ENCODE data around the gene TENM3.

The TENM3 gene

DNA sequence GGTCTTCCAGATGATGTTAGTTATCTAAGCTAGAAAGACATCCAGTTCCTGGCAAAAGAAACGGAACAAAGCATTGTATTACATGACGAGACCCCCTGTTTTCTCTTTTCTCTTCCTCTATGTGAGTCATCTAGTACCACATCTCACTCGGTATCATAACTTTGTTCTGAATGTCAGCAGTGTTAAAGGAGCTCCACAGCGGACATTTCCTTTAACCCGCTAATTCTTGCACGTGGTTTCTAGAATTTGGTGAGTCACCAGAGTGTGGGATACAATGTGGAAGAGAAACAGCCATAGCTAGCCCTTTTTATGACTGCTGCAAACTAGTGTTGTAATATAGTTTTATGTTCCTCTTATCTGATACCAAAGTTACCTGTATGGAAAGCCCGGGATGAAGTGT, 243.7 kb downstream of the TENM3 start:
- peak; percentile 4 for DNase-seq (ENCODE audit: low read depth)
- TF ChIP-seq, protein P1, sequence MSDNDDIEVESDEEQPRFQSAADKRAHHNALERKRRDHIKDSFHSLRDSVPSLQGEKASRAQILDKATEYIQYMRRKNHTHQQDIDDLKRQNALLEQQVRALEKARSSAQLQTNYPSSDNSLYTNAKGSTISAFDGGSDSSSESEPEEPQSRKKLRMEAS (IDR thresholded peaks at IDR 0.05; ENCODE audit: low read depth, low read length): no peak
- no peak for TF ChIP-seq CTCF (IDR thresholded peaks at IDR 0.05; ENCODE audit: low read depth, low read length)
- TF ChIP-seq POLR2A (IDR thresholded peaks at IDR 0.05; ENCODE audit: extremely low read depth, insufficient read length): no peak

DNA sequence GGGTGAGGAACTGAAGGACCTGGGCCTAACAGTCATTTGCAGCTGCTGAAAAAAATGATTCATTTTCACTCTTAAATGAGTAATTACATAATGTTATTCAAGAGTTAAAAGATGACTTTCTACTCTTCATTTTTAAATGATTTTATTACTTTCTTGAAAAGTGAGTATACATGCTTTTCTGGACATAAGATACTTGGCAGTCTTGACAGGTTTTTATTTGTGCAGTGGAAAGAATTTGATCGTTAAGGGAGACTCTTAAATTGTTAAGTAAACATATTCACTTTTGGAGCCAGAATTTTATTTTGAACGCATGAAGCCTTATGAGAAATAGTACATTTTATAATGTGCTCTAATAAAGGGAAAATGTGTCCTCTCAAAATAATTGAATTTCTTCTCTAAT, 245.7 kb downstream of the TENM3 start:
- H3K4me3 ChIP-seq (ENCODE audit: low read depth, low read length): no peak overlapping the region
- no peak for TF ChIP-seq POLR2A (IDR thresholded peaks at IDR 0.05; ENCODE audit: extremely low read depth, insufficient read length)
- TF ChIP-seq, protein P1 (IDR thresholded peaks at IDR 0.05; ENCODE audit: low read depth, low read length): no peak
- no peak for TF ChIP-seq MYC (IDR thresholded peaks at IDR 0.05; ENCODE audit: low read depth, low read length)
- no peak for TF ChIP-seq CTCF (IDR thresholded peaks at IDR 0.05; ENCODE audit: low read depth, low read length)
- no peak for DNase-seq (ENCODE audit: low read depth)

More for the DNA sequence above, 243.7 kb downstream of the TENM3 start:
- H3K4me3 ChIP-seq (ENCODE audit: low read depth, low read length): no peak overlapping the region

- TF ChIP-seq POLR2A (IDR thresholded peaks at IDR 0.05; ENCODE audit: extremely low read depth, insufficient read length) (no peak), CTCF (IDR thresholded peaks at IDR 0.05; ENCODE audit: low read depth, low read length) (no peak), MYC (IDR thresholded peaks at IDR 0.05; ENCODE audit: low read depth, low read length) (no peak)
- TF ChIP-seq, protein P1 (IDR thresholded peaks at IDR 0.05; ENCODE audit: low read depth, low read length): no peak
- H3K4me3 ChIP-seq (ENCODE audit: low read depth, low read length): no peak overlapping the region
- DNase-seq (ENCODE audit: low read depth): no peak
Measured at GRCh38 chr4:182489607-182490006, 246.4 kb downstream of the TENM3 start.

- DNase-seq (ENCODE audit: low read depth): no peak
- no peak for TF ChIP-seq POLR2A (IDR thresholded peaks at IDR 0.05; ENCODE audit: extremely low read depth, insufficient read length)
- TF ChIP-seq, protein P1 (IDR thresholded peaks at IDR 0.05; ENCODE audit: low read depth, low read length): no peak
- no peak for TF ChIP-seq CTCF (IDR thresholded peaks at IDR 0.05; ENCODE audit: low read depth, low read length)
- no peak for TF ChIP-seq MYC (IDR thresholded peaks at IDR 0.05; ENCODE audit: low read depth, low read length)
- no peak overlapping the region for H3K4me3 ChIP-seq (ENCODE audit: low read depth, low read length)
Measured at GRCh38 chr4:182491719-182492118, 248.5 kb downstream of the TENM3 start.

DNA sequence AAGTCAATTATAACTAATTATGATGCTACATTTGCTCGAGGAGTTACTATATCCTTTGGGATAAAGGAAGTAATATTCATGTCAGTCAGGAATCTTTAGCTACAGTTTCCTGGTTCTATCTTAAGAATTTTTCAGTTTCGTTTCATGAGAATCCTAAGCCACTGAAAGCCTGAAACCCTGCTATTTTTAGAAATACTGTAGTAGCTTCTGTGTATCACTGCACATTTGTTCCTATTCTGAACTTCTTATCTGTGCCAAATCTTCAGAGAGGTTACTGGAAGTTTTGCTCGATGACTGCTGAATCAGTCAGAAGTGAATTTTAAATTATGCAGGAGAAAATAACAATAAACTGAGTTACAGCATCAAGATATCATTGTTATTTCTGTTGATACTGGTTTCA, 249.2 kb downstream of the TENM3 start:
- no peak for DNase-seq (ENCODE audit: low read depth)
- H3K4me3 ChIP-seq (ENCODE audit: low read depth, low read length): no peak overlapping the region
- TF ChIP-seq POLR2A (IDR thresholded peaks at IDR 0.05; ENCODE audit: extremely low read depth, insufficient read length) (no peak), MYC (IDR thresholded peaks at IDR 0.05; ENCODE audit: low read depth, low read length) (no peak), CTCF (IDR thresholded peaks at IDR 0.05; ENCODE audit: low read depth, low read length) (no peak)
- TF ChIP-seq, protein P1 (IDR thresholded peaks at IDR 0.05; ENCODE audit: low read depth, low read length): no peak

GRCh38 chr4:182493377-182493776, 250.2 kb downstream of the TENM3 start:
- no peak overlapping the region for H3K4me3 ChIP-seq (ENCODE audit: low read depth, low read length)
- no peak for TF ChIP-seq POLR2A (IDR thresholded peaks at IDR 0.05; ENCODE audit: extremely low read depth, insufficient read length)
- TF ChIP-seq, protein P1 (IDR thresholded peaks at IDR 0.05; ENCODE audit: low read depth, low read length): no peak
- no peak for TF ChIP-seq MYC (IDR thresholded peaks at IDR 0.05; ENCODE audit: low read depth, low read length)
- no peak for TF ChIP-seq CTCF (IDR thresholded peaks at IDR 0.05; ENCODE audit: low read depth, low read length)
- DNase-seq (ENCODE audit: low read depth): no peak
